K562 (cell line): ENCODE measurements around the gene DIAPH3. TPM values are rescaled to one million over a fixed set of nuclear protein-coding genes. Genes with fewer than 3 reads are reported as not detected.

Source experiments
- ATF7 ChIP-seq: fragments of 450-650 bp; IDR thresholded peaks from 2 replicates; pipeline ENCODE4 v1.7.1; 2014; ENCODE audit warnings: mild to moderate bottlenecking, moderate library complexity
- CEBPZ ChIP-seq: fragments of 150-350 bp; IDR thresholded peaks from 2 replicates; pipeline ENCODE4 v1.6.1; 2014; ENCODE audit warnings: low read depth, mild to moderate bottlenecking, low read length, borderline replicate concordance
- CHAMP1 ChIP-seq: fragments of 450-650 bp; IDR thresholded peaks from 2 replicates; pipeline ENCODE4 v1.6.1; 2016; ENCODE audit warnings: mild to moderate bottlenecking
- DPF2 ChIP-seq: fragments of 450-650 bp; IDR thresholded peaks from 2 replicates; pipeline ENCODE4 v1.6.1; 2016
- FOXA3 ChIP-seq, 2 experiments: fragments of 450-650 bp in 1 of 2; sonication (generic) in 1 of 2; formaldehyde crosslinking; IDR thresholded peaks in 1 of 2; conservative IDR thresholded peaks in 1 of 2; 2 replicates each; pipeline versions ENCODE4 v1.4.0 to v1.8.0; 2020 to 2022; ENCODE audit warnings: mild to moderate bottlenecking in 2 of 2, missing genetic modification reagents in 1 of 2
- FOXM1 ChIP-seq, 2 experiments: fragments of 450-650 bp in 1 of 2; sonication (generic) in 1 of 2; formaldehyde crosslinking in 1 of 2; IDR thresholded peaks; 2 replicates each; pipeline versions ENCODE4 v1.6.1 to v1.9.0; 2017 to 2022; ENCODE audit warnings: low read depth in 2 of 2, mild to moderate bottlenecking in 2 of 2, missing genetic modification reagents in 1 of 2, moderate library complexity in 1 of 2
- IRF1 ChIP-seq: sonication (generic); formaldehyde crosslinking; IDR thresholded peaks from 2 replicates; pipeline ENCODE4 v1.8.0; 2022; ENCODE audit warnings: missing genetic modification reagents, mild to moderate bottlenecking, borderline replicate concordance
- LEF1 ChIP-seq: fragments of 450-650 bp; IDR thresholded peaks from 2 replicates; pipeline ENCODE4 v1.6.1; 2016; ENCODE audit warnings: mild to moderate bottlenecking
- MECOM ChIP-seq: fragments of 250-450 bp; sonication (Bioruptor Pico); IDR thresholded peaks from 2 replicates; pipeline ENCODE4 v1.8.0; 2022; ENCODE audit warnings: inconsistent platforms
- PCBP1 ChIP-seq: fragments of 200-400 bp; formaldehyde crosslinking; IDR thresholded peaks from 2 replicates; pipeline ENCODE4 v1.6.1; 2018; ENCODE audit warnings: mild to moderate bottlenecking, low read depth, low read length; ENCODE audit not compliant: poor library complexity, severe bottlenecking
- RNF2 ChIP-seq: sonication (generic); IDR thresholded peaks from 2 replicates; pipeline ENCODE4 v1.6.1; 2016
- SMAD4 ChIP-seq: fragments of 250-450 bp; sonication (Bioruptor Pico); conservative IDR thresholded peaks from 2 replicates; pipeline ENCODE4 v1.8.0; 2021; ENCODE audit warnings: inconsistent platforms, mild to moderate bottlenecking, moderate library complexity
- SMARCC2 ChIP-seq: fragments of 450-650 bp; IDR thresholded peaks from 2 replicates; pipeline ENCODE4 v1.6.1; 2017; ENCODE audit warnings: antibody characterized with exemption, moderate library complexity, mild to moderate bottlenecking, low read depth
- TCF3 ChIP-seq: sonication (generic); formaldehyde crosslinking; IDR thresholded peaks from 2 replicates; pipeline ENCODE4 v1.4.0; 2020; ENCODE audit warnings: mild to moderate bottlenecking, missing genetic modification reagents
- ZBTB1 ChIP-seq: sonication (generic); formaldehyde crosslinking; IDR thresholded peaks from 2 replicates; pipeline ENCODE4 v1.8.1; 2023; ENCODE audit warnings: missing genetic modification reagents, low read depth, mild to moderate bottlenecking, borderline replicate concordance
- ZBTB43 ChIP-seq: sonication (generic); formaldehyde crosslinking; IDR thresholded peaks from 2 replicates; pipeline ENCODE4 v1.8.0; 2023; ENCODE audit warnings: mild to moderate bottlenecking, missing genetic modification reagents
- ZEB2 ChIP-seq: fragments of 450-650 bp; IDR thresholded peaks from 2 replicates; pipeline ENCODE4 v1.6.1; 2016
- ZNF133 ChIP-seq: fragments of 250-450 bp; sonication (Bioruptor Pico); IDR thresholded peaks from 2 replicates; pipeline ENCODE4 v1.4.0; 2020; ENCODE audit warnings: mild to moderate bottlenecking
- ZNF184 ChIP-seq: sonication (generic); formaldehyde crosslinking; IDR thresholded peaks from 2 replicates; pipeline ENCODE4 v1.5.0; 2020; ENCODE audit warnings: missing genetic modification reagents
- ZNF224 ChIP-seq: sonication (generic); formaldehyde crosslinking; IDR thresholded peaks from 2 replicates; pipeline ENCODE4 v1.8.0; 2022; ENCODE audit warnings: mild to moderate bottlenecking, missing genetic modification reagents
- ZNF551 ChIP-seq: fragments of 250-450 bp; sonication (Bioruptor Pico); IDR thresholded peaks from 2 replicates; pipeline ENCODE4 v1.5.0; 2021; ENCODE audit warnings: mild to moderate bottlenecking, moderate library complexity
- polyA plus RNA-seq, 8 experiments: library from polyadenylated mRNA; depleted of rRNA in 4 of 8; stranded (reverse) in 5 of 8; unstranded in 3 of 8; fragments of >200 nt; fragmentation: Nextera tagmentation in 2 of 8; fragmentation: Illumina TruSeq in 1 of 8; extraction: Ambion mirVana in 2 of 8; extraction: Trizol in 1 of 8; gene quantifications; 2 replicates each; pipeline versions ENCODE4 v1.2.1 to v1.2.3, GENCODE V29; 2011 to 2014; ENCODE audit warnings: inconsistent platforms in 1 of 8, missing spikeins in 1 of 8
- total RNA-seq, 7 experiments: library from RNA; depleted of rRNA in 6 of 7; stranded (reverse); fragments of >200 nt in 6 of 7; fragmentation: Illumina TruSeq in 2 of 7; extraction: Trizol in 2 of 7; gene quantifications; 2 replicates each; pipeline versions ENCODE4 v1.2.1 to v1.2.3, GENCODE V29; 2011 to 2021; ENCODE audit warnings: low replicate concordance in 1 of 7

DIAPH3 gene
- total and polyA plus RNA-seq, 9 of the 15 experiments (the other 6 are each of a cell fraction or from before 2014, with no cell fraction given) = 9.0 to 18.7 (median 14.7) TPM

- no peak for TF ChIP-seq CEBPZ
- no peak for TF ChIP-seq PCBP1
- no peak for TF ChIP-seq CHAMP1
- 0 out of 2 replicates have a peak, but pooled peaks have one; percentile 37 for TF ChIP-seq LEF1
- TF ChIP-seq ZBTB1 (CRISPR knock-in tag) = no peak
- no peak for TF ChIP-seq FOXM1 (IDR thresholded peaks at IDR 0.05; ENCODE audit: low read depth)
- no peak for TF ChIP-seq FOXM1 (CRISPR knock-in tag; IDR thresholded peaks at IDR 0.05; ENCODE audit: low read depth)
- no peak for TF ChIP-seq IRF1 (CRISPR knock-in tag)
- no peak for TF ChIP-seq FOXA3 (CRISPR knock-in tag; conservative IDR thresholded peaks at IDR 0.05 in 1 of 2, IDR thresholded peaks at IDR 0.05 in 1 of 2)
- TF ChIP-seq ATF7 = 0 out of 2 replicates have a peak, but pooled peaks have one; percentile 13
- no peak for TF ChIP-seq ZNF133 (CRISPR knock-in tag)
- TF ChIP-seq ZNF224 (CRISPR knock-in tag) = no peak
- peak; percentile 90 for TF ChIP-seq DPF2
- TF ChIP-seq ZNF184 = no peak
- TF ChIP-seq RNF2 = no peak
- no peak for TF ChIP-seq SMAD4 (CRISPR knock-in tag)
- TF ChIP-seq ZNF551 = no peak
- peak; percentile 83; the same call in 1 of the 2 replicates for TF ChIP-seq MECOM (CRISPR knock-in tag)
- TF ChIP-seq ZBTB43 (CRISPR knock-in tag) = no peak
- TF ChIP-seq TCF3 = 0 out of 2 replicates have a peak, but pooled peaks have one; percentile 28
- peak; percentile 56 for TF ChIP-seq ZEB2
- peak; percentile 64; the same call in 1 of the 2 replicates for TF ChIP-seq SMARCC2
Observed at GRCh38 chr13:60165391-60166099, 1.8 kb upstream of the DIAPH3 start (continued).
